Measurements from ENCODE around the gene RTEL1. TPM values are rescaled to one million over a fixed set of nuclear protein-coding genes. Genes with fewer than 3 reads are reported as not detected.

Gene RTEL1
- polyA plus RNA-seq, 1 of the 3 experiments (the other 2 are of a cell fraction), result 9.9 TPM

DNA sequence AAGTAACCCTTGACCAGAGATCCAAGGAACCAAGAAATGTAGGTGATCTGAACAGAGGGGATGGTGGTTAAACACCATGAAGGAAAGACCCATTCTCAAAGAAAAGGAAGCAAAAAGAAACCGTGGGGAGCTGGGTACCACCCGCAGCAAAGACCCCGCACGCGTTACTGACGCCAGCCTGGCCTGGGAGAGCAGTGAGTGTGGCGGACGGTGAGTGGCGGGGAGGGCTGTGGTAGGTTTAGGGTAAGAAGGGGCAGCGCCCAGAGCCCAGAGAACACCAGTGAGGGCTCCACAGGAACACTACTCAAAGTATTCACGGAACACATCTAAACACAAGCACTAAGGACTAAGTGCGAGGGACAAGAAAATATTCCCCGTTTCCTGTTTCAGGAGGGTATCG, 35.4 kb upstream of the RTEL1 start:
- H3K4me2 ChIP-seq, result no peak overlapping the region
- peaks cover 65% of the 10 kb centered on the region for H3K79me2 ChIP-seq (ENCODE audit: insufficient read depth)
- H3K9me3 ChIP-seq, result no peaks in the 10 kb centered on the region
- H2AFZ ChIP-seq (ENCODE audit: low read depth), result no peak overlapping the region
- no peak for TF ChIP-seq TEAD4 (IDR thresholded peaks at IDR 0.05; ENCODE audit: borderline replicate concordance, insufficient read depth)
- no peak for TF ChIP-seq CHD2 (IDR thresholded peaks at IDR 0.05; ENCODE audit: low read length, partially characterized antibody)
- TF ChIP-seq EP300 (IDR thresholded peaks at IDR 0.05; ENCODE audit: borderline replicate concordance in 1 of 2, low read depth in 1 of 2, low read length in 1 of 2), result no peak
- TF ChIP-seq SMC3 (IDR thresholded peaks at IDR 0.05; ENCODE audit: low read depth, low read length), result no peak
- TF ChIP-seq, protein P1, sequence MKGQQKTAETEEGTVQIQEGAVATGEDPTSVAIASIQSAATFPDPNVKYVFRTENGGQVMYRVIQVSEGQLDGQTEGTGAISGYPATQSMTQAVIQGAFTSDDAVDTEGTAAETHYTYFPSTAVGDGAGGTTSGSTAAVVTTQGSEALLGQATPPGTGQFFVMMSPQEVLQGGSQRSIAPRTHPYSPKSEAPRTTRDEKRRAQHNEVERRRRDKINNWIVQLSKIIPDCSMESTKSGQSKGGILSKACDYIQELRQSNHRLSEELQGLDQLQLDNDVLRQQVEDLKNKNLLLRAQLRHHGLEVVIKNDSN (IDR thresholded peaks at IDR 0.05; ENCODE audit: borderline replicate concordance, low read depth), result no peak
- TF ChIP-seq RCOR1 (IDR thresholded peaks at IDR 0.05; ENCODE audit: low read length), result no peak
- TF ChIP-seq, protein P2, sequence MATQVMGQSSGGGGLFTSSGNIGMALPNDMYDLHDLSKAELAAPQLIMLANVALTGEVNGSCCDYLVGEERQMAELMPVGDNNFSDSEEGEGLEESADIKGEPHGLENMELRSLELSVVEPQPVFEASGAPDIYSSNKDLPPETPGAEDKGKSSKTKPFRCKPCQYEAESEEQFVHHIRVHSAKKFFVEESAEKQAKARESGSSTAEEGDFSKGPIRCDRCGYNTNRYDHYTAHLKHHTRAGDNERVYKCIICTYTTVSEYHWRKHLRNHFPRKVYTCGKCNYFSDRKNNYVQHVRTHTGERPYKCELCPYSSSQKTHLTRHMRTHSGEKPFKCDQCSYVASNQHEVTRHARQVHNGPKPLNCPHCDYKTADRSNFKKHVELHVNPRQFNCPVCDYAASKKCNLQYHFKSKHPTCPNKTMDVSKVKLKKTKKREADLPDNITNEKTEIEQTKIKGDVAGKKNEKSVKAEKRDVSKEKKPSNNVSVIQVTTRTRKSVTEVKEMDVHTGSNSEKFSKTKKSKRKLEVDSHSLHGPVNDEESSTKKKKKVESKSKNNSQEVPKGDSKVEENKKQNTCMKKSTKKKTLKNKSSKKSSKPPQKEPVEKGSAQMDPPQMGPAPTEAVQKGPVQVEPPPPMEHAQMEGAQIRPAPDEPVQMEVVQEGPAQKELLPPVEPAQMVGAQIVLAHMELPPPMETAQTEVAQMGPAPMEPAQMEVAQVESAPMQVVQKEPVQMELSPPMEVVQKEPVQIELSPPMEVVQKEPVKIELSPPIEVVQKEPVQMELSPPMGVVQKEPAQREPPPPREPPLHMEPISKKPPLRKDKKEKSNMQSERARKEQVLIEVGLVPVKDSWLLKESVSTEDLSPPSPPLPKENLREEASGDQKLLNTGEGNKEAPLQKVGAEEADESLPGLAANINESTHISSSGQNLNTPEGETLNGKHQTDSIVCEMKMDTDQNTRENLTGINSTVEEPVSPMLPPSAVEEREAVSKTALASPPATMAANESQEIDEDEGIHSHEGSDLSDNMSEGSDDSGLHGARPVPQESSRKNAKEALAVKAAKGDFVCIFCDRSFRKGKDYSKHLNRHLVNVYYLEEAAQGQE (IDR thresholded peaks at IDR 0.05; ENCODE audit: low read depth, low read length), result no peak
- TF ChIP-seq JUND (IDR thresholded peaks at IDR 0.05), result no peak
- TF ChIP-seq MXI1 (IDR thresholded peaks at IDR 0.05; ENCODE audit: low read depth, low read length), result no peak
- TF ChIP-seq SIN3A (IDR thresholded peaks at IDR 0.05; ENCODE audit: borderline replicate concordance, low read depth, low read length), result no peak
- no peak for TF ChIP-seq GATA2 (CRISPR knock-in tag; IDR thresholded peaks at IDR 0.05)
- H3K27me3 ChIP-seq (ENCODE audit: insufficient read depth), result no peaks in the 10 kb centered on the region
- no peaks in the 10 kb centered on the region for H3K9me2 ChIP-seq
- H3K27ac ChIP-seq (ENCODE audit: low read depth in 2 of 2, low read length in 1 of 2), result no peak overlapping the region
- no peak overlapping the region for H3K9ac ChIP-seq
- peaks cover 0 to 6% of the 10 kb centered on the region in 2 experiments; a peak in 2 of 4 replicates for H3K4me1 ChIP-seq (ENCODE audit: control insufficient read depth in 1 of 2, insufficient read depth in 2 of 2, low read depth in 1 of 2, low read length in 1 of 2)
- H3F3A ChIP-seq (replicated peaks; ENCODE audit: insufficient read depth), result no peaks in the 10 kb centered on the region
- H3K36me3 ChIP-seq (replicated peaks in 1 of 2; ENCODE audit: control insufficient read depth in 1 of 2, insufficient read depth in 2 of 2, low read length in 1 of 2), result peaks cover 0 to 12% of the 10 kb centered on the region in 2 experiments
- no peak for DNase-seq
- ChIA-PET POLR2A (no interaction called here), CTCF (no interaction called here)
- no peak overlapping the region for H3K4me3 ChIP-seq (ENCODE audit: low read depth in 2 of 2, low read length in 1 of 2)
- WGBS (ENCODE audit: low lambda C conversion rate), result 96% methylated on average over 14 of the region's 14 CpGs
- no peaks in the 10 kb centered on the region for H4K20me1 ChIP-seq (ENCODE audit: insufficient read depth)

DNA sequence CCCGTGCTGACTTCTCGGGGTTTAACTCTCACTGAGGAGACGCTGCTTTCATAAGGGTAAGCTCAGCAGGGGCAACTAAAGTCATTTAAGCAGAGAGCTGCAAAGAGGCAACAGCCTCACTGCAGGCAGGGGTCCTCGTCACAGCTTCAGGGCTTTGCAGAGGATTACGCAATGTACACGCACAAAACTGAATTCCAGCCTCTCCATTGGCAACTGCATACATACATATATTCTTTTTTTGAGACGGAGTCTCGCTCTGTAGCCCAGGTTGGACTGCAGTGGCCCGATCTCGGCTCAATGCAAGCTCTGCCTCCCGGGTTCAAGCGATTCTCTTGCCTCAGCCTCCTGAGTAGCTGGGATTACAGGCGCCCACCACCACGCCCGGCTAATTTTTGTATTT, 33.6 kb upstream of the RTEL1 start:
- Histone ChIP-seq H3K27ac (ENCODE audit: low read depth in 2 of 2, low read length in 1 of 2) (no peak overlapping the region), H3K79me2 (ENCODE audit: insufficient read depth) (peaks cover 72% of the 10 kb centered on the region), H3K9me2 (no peaks in the 10 kb centered on the region), H3F3A (replicated peaks; ENCODE audit: insufficient read depth) (no peaks in the 10 kb centered on the region), H3K9me3 (no peaks in the 10 kb centered on the region), H3K9ac (no peak overlapping the region), H4K20me1 (ENCODE audit: insufficient read depth) (no peaks in the 10 kb centered on the region), H3K27me3 (ENCODE audit: insufficient read depth) (no peaks in the 10 kb centered on the region), H3K4me1 (ENCODE audit: control insufficient read depth in 1 of 2, insufficient read depth in 2 of 2, low read depth in 1 of 2, low read length in 1 of 2) (peaks cover 6 to 8% of the 10 kb centered on the region in 2 experiments; a peak in 2 of 4 replicates), H3K4me2 (no peak overlapping the region), H3K36me3 (replicated peaks in 1 of 2; ENCODE audit: control insufficient read depth in 1 of 2, insufficient read depth in 2 of 2, low read length in 1 of 2) (no peaks in the 10 kb centered on the region), H3K4me3 (ENCODE audit: low read depth in 2 of 2, low read length in 1 of 2) (no peak overlapping the region), H2AFZ (ENCODE audit: low read depth) (no peak overlapping the region)
- CTCF ChIA-PET, result interaction anchor here (0.7 to 1.1 kb wide), 3 partner anchors 80 to 189 kb away, joined by 3 read pairs; no protein-coding TSS in a partner anchor
- POLR2A ChIA-PET, result no interaction called here
- TF ChIP-seq, protein P3, sequence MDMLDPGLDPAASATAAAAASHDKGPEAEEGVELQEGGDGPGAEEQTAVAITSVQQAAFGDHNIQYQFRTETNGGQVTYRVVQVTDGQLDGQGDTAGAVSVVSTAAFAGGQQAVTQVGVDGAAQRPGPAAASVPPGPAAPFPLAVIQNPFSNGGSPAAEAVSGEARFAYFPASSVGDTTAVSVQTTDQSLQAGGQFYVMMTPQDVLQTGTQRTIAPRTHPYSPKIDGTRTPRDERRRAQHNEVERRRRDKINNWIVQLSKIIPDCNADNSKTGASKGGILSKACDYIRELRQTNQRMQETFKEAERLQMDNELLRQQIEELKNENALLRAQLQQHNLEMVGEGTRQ (IDR thresholded peaks at IDR 0.05; ENCODE audit: borderline replicate concordance, low read depth, low read length), result no peak
- no peak for DNase-seq
- 95% methylated on average over 15 of the region's 15 CpGs for whole genome bisulfite sequencing (ENCODE audit: low lambda C conversion rate)

Measured in SK-N-SH (cell line).